B cell (primary cell): ENCODE measurements around the gene DKK1. TPM values are rescaled to one million over a fixed set of nuclear protein-coding genes. Genes with fewer than 3 reads are reported as not detected.

Experiments
- ATAC-seq: fragments of 200-7000 bp; cut with Tn5 transposase; one replicate; pipeline ENCODE4 v1.10.0; 2021; ENCODE audit warnings: low read depth, mild to moderate bottlenecking, moderate number of reproducible peaks, moderate library complexity
- CTCF ChIA-PET: fragments of 350-600 bp; sonication (Branson Sonifier 250); formaldehyde crosslinking; loops from one replicate; lab custom pipeline; 2021; ENCODE audit warnings: antibody characterized with exemption, inconsistent platforms; lab: Charles Lee
- POLR2A ChIA-PET: fragments of 350-600 bp; sonication (Branson Sonifier 250); formaldehyde crosslinking; loops from one replicate; lab custom pipeline; 2021; ENCODE audit warnings: antibody characterized with exemption; lab: Charles Lee
- DNase-seq: peaks from one replicate; pipeline ENCODE4 v3.0.0; 2013
- H2AFZ ChIP-seq: 2 replicates; pipeline ENCODE4 v1.6.1; 2012; ENCODE audit warnings: mild to moderate bottlenecking, low read depth, low read length; ENCODE audit not compliant: insufficient read depth, poor library complexity, severe bottlenecking
- H3K27ac ChIP-seq, 2 donors: 1 replicate in 1 of 2; 2 replicates in 1 of 2; pipeline ENCODE4 v1.5.1; 2012 to 2013; ENCODE audit warnings: low read length in 2 of 2, mild to moderate bottlenecking in 2 of 2, moderate library complexity in 1 of 2
- H3K27me3 ChIP-seq, 4 experiments: fragments of 200-600 bp in 1 of 4; sonication (generic) in 1 of 4; replicated peaks in 1 of 4; 1 replicate in 2 of 4; 2 replicates in 2 of 4; pipeline versions ENCODE4 v1.6.1 to v1.7.0; 2013 to 2016; ENCODE audit warnings: low read length in 3 of 4, mild to moderate bottlenecking in 2 of 4, mixed read lengths in 1 of 4, moderate library complexity in 1 of 4; ENCODE audit not compliant: insufficient read depth in 4 of 4, control insufficient read depth in 3 of 4; ENCODE audit errors: control extremely low read depth in 1 of 4
- H3K36me3 ChIP-seq, 2 experiments: replicated peaks in 1 of 2; 1 replicate in 1 of 2; 2 replicates in 1 of 2; pipeline versions ENCODE4 v1.6.1 to v1.7.1; 2013; ENCODE audit warnings: low read length in 1 of 2; ENCODE audit not compliant: insufficient read depth in 2 of 2, control insufficient read depth in 1 of 2; ENCODE audit errors: control extremely low read depth in 1 of 2, extremely low read depth in 1 of 2
- H3K4me1 ChIP-seq, 2 donors: fragments of 200-600 bp in 1 of 2; sonication (generic) in 1 of 2; 1 replicate in 1 of 2; 2 replicates in 1 of 2; pipeline versions ENCODE4 v1.5.1 to v1.6.1; 2013 to 2017; ENCODE audit warnings: low read length in 2 of 2; ENCODE audit not compliant: control insufficient read depth in 2 of 2, insufficient read depth in 2 of 2
- H3K4me2 ChIP-seq: replicated peaks from 2 replicates; pipeline ENCODE3; 2012; ENCODE audit warnings: mild to moderate bottlenecking, low read depth, low read length; ENCODE audit not compliant: poor library complexity, severe bottlenecking
- H3K4me3 ChIP-seq, 5 experiments: fragments of 200-600 bp in 1 of 5; sonication (generic) in 1 of 5; 1 replicate in 3 of 5; 2 replicates in 2 of 5; pipeline versions ENCODE4 v1.5.1 to v1.7.0; 2011 to 2016; ENCODE audit warnings: low read length in 4 of 5, mild to moderate bottlenecking in 4 of 5, low read depth in 2 of 5, control low read depth in 1 of 5, moderate library complexity in 1 of 5; ENCODE audit not compliant: insufficient read depth in 1 of 5; ENCODE audit errors: control extremely low read depth in 1 of 5, extremely low read depth in 1 of 5
- H3K79me2 ChIP-seq: fragments of 200-600 bp; sonication (generic); one replicate; pipeline ENCODE4 v1.6.0; 2016; ENCODE audit warnings: low read length; ENCODE audit not compliant: control insufficient read depth, insufficient read depth
- H3K9ac ChIP-seq: fragments of 200-600 bp; sonication (generic); 2 replicates; pipeline ENCODE4 v1.6.1; 2017; ENCODE audit warnings: mild to moderate bottlenecking, low read length, moderate library complexity
- H3K9me3 ChIP-seq, 3 donors: one replicate each; pipeline versions ENCODE4 v1.6.1 to v1.7.1; 2013; ENCODE audit warnings: low read length in 2 of 3; ENCODE audit not compliant: control insufficient read depth in 2 of 3, insufficient read depth in 1 of 3; ENCODE audit errors: control extremely low read depth in 1 of 3
- H4K20me1 ChIP-seq: 2 replicates; pipeline ENCODE4 v1.6.0; 2012; ENCODE audit warnings: mild to moderate bottlenecking, low read length; ENCODE audit not compliant: insufficient read depth, control insufficient read depth, poor library complexity, severe bottlenecking
- H3K27ac Mint-ChIP-seq: one replicate; pipeline ENCODE4 v1.8.0; 2021; ENCODE audit warnings: mixed read lengths
- H3K27me3 Mint-ChIP-seq: one replicate; pipeline ENCODE4 v1.8.0; 2021; ENCODE audit warnings: mixed read lengths
- H3K4me1 Mint-ChIP-seq: one replicate; pipeline ENCODE4 v1.8.0; 2021; ENCODE audit warnings: mixed read lengths
- H3K4me3 Mint-ChIP-seq: one replicate; pipeline ENCODE4 v1.8.0; 2021; ENCODE audit warnings: mixed read lengths
- H3K9me3 Mint-ChIP-seq: one replicate; pipeline ENCODE4 v1.8.0; 2022; ENCODE audit warnings: mixed read lengths; ENCODE audit not compliant: insufficient read depth
- EZH2 ChIP-seq: IDR thresholded peaks from 2 replicates; pipeline ENCODE4 v1.6.1; 2012; ENCODE audit warnings: borderline replicate concordance, low read depth, mild to moderate bottlenecking, moderate library complexity, low read length; ENCODE audit not compliant: insufficient read depth, poor library complexity, severe bottlenecking
- WGBS: methylation state at CpG from one replicate; pipeline ENCODE4 v1.1.5; 2013; ENCODE audit warnings: missing lambda C conversion rate; ENCODE audit not compliant: insufficient coverage; 5-methylcytosine and 5-hydroxymethylcytosine counted together
- intact Hi-C: fragments of 100-400 bp; cut with micrococcal nuclease; formaldehyde crosslinking; loops from one replicate; pipeline ENCODE4 v1.10.0; 2022
- polyA plus RNA-seq: library from polyadenylated mRNA; depleted of rRNA; stranded (reverse); fragments of >200 nt; gene quantifications from 2 replicates; pipeline ENCODE4 v1.2.3, GENCODE V29; 2012
- total RNA-seq, 2 donors: library from RNA; stranded (reverse); fragments of 120-200 nt in 1 of 2; gene quantifications; 1 replicate in 1 of 2; 2 replicates in 1 of 2; pipeline versions ENCODE4 v1.2.3 to v1.2.4, GENCODE V29; 2013 to 2022
- TF ChIP-seq, protein P1 (sequence below): fragments of 200-600 bp; IDR thresholded peaks from one replicate; pipeline ENCODE4 v1.8.0; 2022; ENCODE audit warnings: antibody characterized with exemption, mild to moderate bottlenecking

DKK1 gene
- total and polyA plus RNA-seq, 2 donors (not counting 1 experiment from before 2014, with no cell fraction given): not detected

DNA sequence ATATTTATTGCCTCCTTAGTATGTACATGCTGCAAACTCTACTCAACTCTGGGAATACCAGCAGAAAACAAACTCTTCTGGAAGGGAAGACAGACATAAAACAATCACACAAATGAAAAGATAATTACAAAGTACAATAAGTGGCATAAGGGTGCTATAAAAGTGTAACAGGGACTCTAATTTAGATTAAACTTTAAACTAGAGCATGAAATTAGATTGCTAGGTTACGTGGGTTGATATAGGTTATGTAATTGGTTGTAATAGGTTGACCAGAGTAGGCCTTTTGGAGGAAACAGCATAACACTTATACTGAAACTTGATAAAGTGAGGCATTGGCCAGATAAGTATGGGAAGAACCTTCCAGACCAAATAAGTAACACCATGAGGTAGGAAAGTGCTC is 26.2 kb upstream of the DKK1 start:
- Histone ChIP-seq H3K9me3 (no peaks in the 10 kb centered on the region), H3K27ac (no peak overlapping the region), H3K27me3 (no peaks in the 10 kb centered on the region), H3K4me3 (no peak overlapping the region), H3K36me3 (no peaks in the 10 kb centered on the region), H4K20me1 (no peaks in the 10 kb centered on the region), H3K4me2 (no peak overlapping the region), H3K4me1 (peaks cover 5 to 9% of the 10 kb centered on the region in 2 donors), H3K9ac (no peak overlapping the region), H3K79me2 (no peaks in the 10 kb centered on the region), H2AFZ (no peak overlapping the region)
- Mint-ChIP-seq H3K27me3 (no peaks in the 10 kb centered on the region), H3K27ac (no peak overlapping the region), H3K4me1 (peaks cover 13% of the 10 kb centered on the region), H3K9me3 (no peaks in the 10 kb centered on the region), H3K4me3 (no peak overlapping the region)
- no CpG with 5 or more reads among the region's 1 CpG for whole genome bisulfite sequencing
- DNase-seq (no peak), ATAC-seq (no peak)
- no peak for TF ChIP-seq EZH2
- TF ChIP-seq, protein P1, sequence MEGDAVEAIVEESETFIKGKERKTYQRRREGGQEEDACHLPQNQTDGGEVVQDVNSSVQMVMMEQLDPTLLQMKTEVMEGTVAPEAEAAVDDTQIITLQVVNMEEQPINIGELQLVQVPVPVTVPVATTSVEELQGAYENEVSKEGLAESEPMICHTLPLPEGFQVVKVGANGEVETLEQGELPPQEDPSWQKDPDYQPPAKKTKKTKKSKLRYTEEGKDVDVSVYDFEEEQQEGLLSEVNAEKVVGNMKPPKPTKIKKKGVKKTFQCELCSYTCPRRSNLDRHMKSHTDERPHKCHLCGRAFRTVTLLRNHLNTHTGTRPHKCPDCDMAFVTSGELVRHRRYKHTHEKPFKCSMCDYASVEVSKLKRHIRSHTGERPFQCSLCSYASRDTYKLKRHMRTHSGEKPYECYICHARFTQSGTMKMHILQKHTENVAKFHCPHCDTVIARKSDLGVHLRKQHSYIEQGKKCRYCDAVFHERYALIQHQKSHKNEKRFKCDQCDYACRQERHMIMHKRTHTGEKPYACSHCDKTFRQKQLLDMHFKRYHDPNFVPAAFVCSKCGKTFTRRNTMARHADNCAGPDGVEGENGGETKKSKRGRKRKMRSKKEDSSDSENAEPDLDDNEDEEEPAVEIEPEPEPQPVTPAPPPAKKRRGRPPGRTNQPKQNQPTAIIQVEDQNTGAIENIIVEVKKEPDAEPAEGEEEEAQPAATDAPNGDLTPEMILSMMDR: no peak
- ChIA-PET POLR2A (no interaction called here), CTCF (no interaction called here)
- intact Hi-C loops: no loop called here

DNA sequence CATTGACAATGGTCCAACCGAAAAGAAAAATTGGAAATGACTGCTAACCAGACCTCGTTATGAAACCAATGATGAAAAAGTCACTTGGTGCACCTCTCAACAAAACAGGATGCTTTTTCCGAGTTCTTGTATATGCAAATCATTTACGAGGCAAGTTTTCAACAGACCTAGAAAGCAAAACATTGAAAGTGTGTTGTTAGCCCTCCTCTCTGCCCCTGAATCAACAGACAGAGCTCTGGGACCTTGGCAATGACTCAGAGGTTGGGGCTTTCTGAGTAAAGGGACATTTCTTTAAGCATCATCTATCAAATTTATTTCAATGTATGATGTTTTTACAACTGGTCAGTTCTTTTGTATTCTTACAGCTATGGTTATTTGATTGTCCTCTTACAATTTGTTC is 16.3 kb upstream of the DKK1 start:
- POLR2A ChIA-PET: no interaction called here
- H3K79me2 ChIP-seq: no peaks in the 10 kb centered on the region
- intact Hi-C loops: no loop called here

More for the DNA sequence above, 16.3 kb upstream of the DKK1 start:
- DNase-seq (no peak), ATAC-seq (no peak)
- no peaks in the 10 kb centered on the region for H3K27me3 ChIP-seq
- no peak overlapping the region for H3K27ac ChIP-seq
- no peaks in the 10 kb centered on the region for H3K9me3 Mint-ChIP-seq
- H3K4me3 ChIP-seq: no peak overlapping the region
- H3K9me3 ChIP-seq: no peaks in the 10 kb centered on the region
- H3K36me3 ChIP-seq: no peaks in the 10 kb centered on the region
- no peak overlapping the region for H3K27ac Mint-ChIP-seq
- H2AFZ ChIP-seq: no peak overlapping the region
- H3K4me2 ChIP-seq: no peak overlapping the region
- WGBS: 100% methylated on average over 2 of the region's 4 CpGs
- H3K9ac ChIP-seq: no peak overlapping the region
- TF ChIP-seq, protein P1: no peak
- no peak for TF ChIP-seq EZH2
- no peaks in the 10 kb centered on the region for H3K27me3 Mint-ChIP-seq
- CTCF ChIA-PET: no interaction called here
- no peak overlapping the region for H3K4me3 Mint-ChIP-seq
- H4K20me1 ChIP-seq: no peaks in the 10 kb centered on the region
- no peaks in the 10 kb centered on the region for H3K4me1 Mint-ChIP-seq
- H3K4me1 ChIP-seq: no peaks in the 10 kb centered on the region
